Activated CD4-positive, alpha-beta T cell treated with anti-CD3 and anti-CD28 coated beads, Interleukin-2, amount 10 ng/mL, durations not matched to agents 24 days and 14 days (primary cell): ENCODE measurements around the gene ABCD3. TPM values are rescaled to one million over a fixed set of nuclear protein-coding genes. Genes with fewer than 3 reads are reported as not detected.
"Not testable (repeated sequence)": the region's sequence is repeated elsewhere in the genome, so short reads cannot be mapped to it uniquely, and the experiment has no call there.

Source experiments
- DNase-seq: peaks from one replicate; pipeline ENCODE4 v3.0.0; 2022
- H3K27ac Mint-ChIP-seq: one replicate; pipeline ENCODE4 v1.8.0; 2022; ENCODE audit warnings: mild to moderate bottlenecking, mixed read lengths
- H3K27me3 Mint-ChIP-seq: one replicate; pipeline ENCODE4 v1.8.0; 2022; ENCODE audit warnings: mixed read lengths
- H3K36me3 Mint-ChIP-seq: one replicate; pipeline ENCODE4 v1.8.0; 2022; ENCODE audit warnings: low read depth, mild to moderate bottlenecking, mixed read lengths
- H3K4me1 Mint-ChIP-seq: one replicate; pipeline ENCODE4 v1.8.0; 2021; ENCODE audit warnings: mixed read lengths
- H3K4me3 Mint-ChIP-seq: one replicate; pipeline ENCODE4 v1.8.0; 2022; ENCODE audit warnings: mild to moderate bottlenecking, moderate library complexity, mixed read lengths
- H3K9me3 Mint-ChIP-seq: one replicate; pipeline ENCODE4 v1.8.0; 2021; ENCODE audit warnings: mixed read lengths
- intact Hi-C: fragments of 100-400 bp; cut with micrococcal nuclease; formaldehyde crosslinking; loops from one replicate; pipeline ENCODE4 v1.15.1; 2023
- total RNA-seq: library from RNA; stranded (reverse); gene quantifications from 2 replicates; pipeline ENCODE4 v1.2.3, GENCODE V29; 2022

Gene ABCD3
- total RNA-seq: 29.9 and 31.1 TPM in 2 replicates

DNA sequence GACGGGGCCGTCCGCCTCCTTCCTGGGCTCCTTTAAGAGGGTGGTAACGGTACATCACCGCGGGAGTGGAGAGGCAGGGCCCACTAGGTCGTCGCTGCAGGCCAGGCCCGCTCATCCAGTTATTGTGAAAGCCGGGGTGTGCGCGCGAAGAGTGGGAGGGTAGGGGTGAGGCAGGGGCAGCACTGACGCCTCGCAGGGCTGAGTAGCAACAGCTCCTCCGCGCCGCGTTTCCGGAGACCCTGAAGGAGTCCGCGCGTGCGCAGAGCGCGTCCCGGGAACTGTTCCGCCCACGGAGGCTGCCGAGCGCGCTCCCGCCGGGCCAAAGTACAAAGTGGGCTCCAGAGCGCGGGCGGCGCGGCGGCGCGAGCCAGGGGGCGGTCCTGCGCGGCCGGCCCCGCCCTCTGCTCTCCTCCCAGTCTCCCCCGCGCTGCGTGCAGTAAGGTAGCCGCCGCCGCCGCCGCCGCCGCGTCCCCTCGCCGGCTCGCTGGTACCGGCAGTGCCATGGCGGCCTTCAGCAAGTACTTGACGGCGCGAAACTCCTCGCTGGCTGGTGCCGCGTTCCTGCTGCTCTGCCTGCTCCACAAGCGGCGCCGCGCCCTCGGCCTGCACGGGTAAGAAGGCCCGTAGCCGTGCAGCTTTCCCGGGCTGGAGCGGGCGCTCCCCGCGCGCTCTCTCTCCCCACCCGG is at the start of gene ABCD3:
Gene ABCD3 (plus strand): TSS at position 412 of the 686 bp plus-strand sequence. CDS start 90 bp downstream, at position 502.
- H3K36me3 Mint-ChIP-seq: no peaks in the 10 kb centered on the region
- no peak within 1 kb of the TSS for H3K4me3 Mint-ChIP-seq
- intact Hi-C loops: loop anchor here (1.0 to 10.0 kb wide), 4 partner anchors 34 to 817 kb away; partner anchors contain the start of genes ALG14, GCLM and RWDD3
- peak; percentile 99 for DNase-seq
- H3K27ac Mint-ChIP-seq: peak within 1 kb of the TSS; percentile 81
- no peaks in the 10 kb centered on the region for H3K9me3 Mint-ChIP-seq
- peaks cover 15% of the 10 kb centered on the region for H3K27me3 Mint-ChIP-seq
- H3K4me1 Mint-ChIP-seq: peaks cover 18% of the 10 kb centered on the region

DNA sequence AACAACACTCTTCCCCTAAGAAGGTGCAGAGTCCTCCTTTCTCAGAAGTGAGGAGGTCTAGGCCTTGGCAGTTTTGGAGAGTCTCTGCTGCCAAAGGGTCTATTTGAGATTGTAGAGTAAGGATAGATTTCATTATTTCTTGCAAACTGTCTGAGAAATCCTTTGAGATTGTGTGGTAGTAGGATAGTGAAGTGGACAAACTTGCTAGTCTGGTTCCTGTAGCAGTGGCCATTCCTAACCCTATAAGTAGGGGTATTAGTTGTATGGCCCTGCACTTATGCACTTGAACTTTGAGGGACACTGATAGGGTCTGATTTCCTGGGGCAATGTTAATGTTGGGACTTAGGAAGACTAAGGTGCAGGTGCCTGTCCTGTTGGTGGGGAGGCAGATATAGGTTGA is 45.4 kb upstream of the ABCD3 start:
- H3K27me3 Mint-ChIP-seq, H3K4me1 Mint-ChIP-seq, H3K9me3 Mint-ChIP-seq, H3K4me3 Mint-ChIP-seq, H3K36me3 Mint-ChIP-seq, intact Hi-C loops, DNase-seq, H3K27ac Mint-ChIP-seq: not testable (repeated sequence)

DNA sequence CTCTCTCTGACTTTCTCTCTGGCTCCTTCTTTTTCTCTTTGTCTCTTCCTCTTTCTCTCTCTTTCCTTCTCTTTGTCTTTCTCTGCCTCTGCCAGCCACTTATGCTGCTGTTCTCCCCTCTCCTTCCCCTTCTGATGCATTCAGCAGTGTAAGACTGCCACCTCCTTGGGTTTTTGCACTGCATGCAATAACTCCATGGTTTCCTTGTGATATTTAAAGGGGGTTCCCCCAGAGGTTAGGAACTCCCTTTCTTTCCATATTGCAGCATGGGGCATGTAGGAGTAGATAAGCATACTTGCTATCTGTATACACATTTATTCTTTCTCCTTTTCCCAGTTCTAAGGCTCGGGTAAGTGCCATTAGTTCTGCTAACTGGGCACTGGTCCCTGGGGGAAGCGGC is 44.9 kb upstream of the ABCD3 start:
- H3K4me3 Mint-ChIP-seq, H3K36me3 Mint-ChIP-seq, H3K4me1 Mint-ChIP-seq, DNase-seq, intact Hi-C loops, H3K27me3 Mint-ChIP-seq, H3K9me3 Mint-ChIP-seq, H3K27ac Mint-ChIP-seq: not testable (repeated sequence)

DNA sequence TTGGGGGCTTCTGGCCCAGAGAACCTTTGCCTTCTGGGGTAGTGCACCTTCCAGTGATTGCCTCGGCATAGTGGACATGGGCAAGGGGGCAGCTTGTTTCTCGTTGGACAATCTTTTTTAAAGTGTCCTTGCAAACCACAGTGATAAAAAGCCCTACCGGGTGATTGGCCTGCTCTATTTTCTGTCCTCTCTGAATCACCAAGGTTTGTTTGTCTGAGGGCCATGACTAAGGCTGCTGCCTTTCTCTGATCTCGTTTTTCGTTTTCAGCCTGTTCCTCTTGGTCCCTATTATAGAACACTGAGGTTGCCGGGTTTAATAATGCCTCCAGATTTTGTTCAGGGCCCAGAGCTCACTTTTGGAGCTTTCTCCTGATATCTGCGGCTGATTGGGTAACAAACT is 42.5 kb upstream of the ABCD3 start:
- intact Hi-C loops, H3K4me1 Mint-ChIP-seq, H3K27ac Mint-ChIP-seq: not testable (repeated sequence)

DNA sequence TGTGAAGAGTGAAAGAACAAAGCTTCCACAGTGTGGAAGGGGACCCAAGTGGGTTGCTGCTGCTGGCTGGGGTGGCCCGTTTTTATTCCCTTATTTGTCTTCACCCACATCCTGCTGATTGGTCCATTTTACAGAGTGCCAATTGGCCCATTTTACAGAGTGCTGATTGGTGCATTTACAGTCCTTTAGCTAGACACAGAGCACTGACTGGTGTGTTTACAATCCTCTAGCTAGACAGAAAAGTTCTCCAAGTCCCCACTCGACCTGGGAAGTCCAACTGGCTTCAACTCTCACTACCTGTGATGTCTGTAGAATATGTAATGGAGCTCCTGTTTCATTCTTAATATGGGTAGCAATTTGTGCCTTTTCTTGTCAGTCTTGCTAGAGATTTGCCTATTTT is 39.7 kb upstream of the ABCD3 start:
- H3K9me3 Mint-ChIP-seq, H3K27ac Mint-ChIP-seq, H3K27me3 Mint-ChIP-seq, DNase-seq, H3K4me3 Mint-ChIP-seq, H3K36me3 Mint-ChIP-seq, intact Hi-C loops, H3K4me1 Mint-ChIP-seq: not testable (repeated sequence)

More for the DNA sequence above, 42.5 kb upstream of the ABCD3 start:
- not testable (repeated sequence) for DNase-seq, H3K9me3 Mint-ChIP-seq, H3K27me3 Mint-ChIP-seq, H3K36me3 Mint-ChIP-seq, H3K4me3 Mint-ChIP-seq

DNA sequence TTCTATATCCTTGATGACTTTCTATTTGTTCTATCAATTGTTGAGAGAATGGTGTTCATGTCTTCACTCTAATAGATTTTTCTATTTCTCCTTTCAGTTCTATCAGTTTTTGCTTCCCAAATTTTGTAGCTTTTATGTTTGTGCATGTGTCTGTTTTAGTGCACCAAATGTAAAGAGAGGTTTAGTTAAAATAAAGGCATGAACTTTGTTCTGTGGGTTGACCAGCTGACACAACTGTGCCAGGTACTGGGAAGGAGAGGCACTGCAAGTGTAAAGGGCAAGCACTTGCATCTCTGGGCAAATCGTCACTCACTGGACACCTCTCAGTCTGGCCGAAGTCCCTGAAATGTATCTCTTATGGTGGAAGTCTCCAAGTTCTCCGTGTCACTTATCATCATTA is 38.6 kb upstream of the ABCD3 start:
- Mint-ChIP-seq H3K27ac (no peak overlapping the region), H3K36me3 (no peaks in the 10 kb centered on the region), H3K9me3 (peaks cover 7% of the 10 kb centered on the region), H3K4me3 (no peak overlapping the region), H3K27me3 (peaks cover 4% of the 10 kb centered on the region), H3K4me1 (peaks cover 9% of the 10 kb centered on the region)
- intact Hi-C loops: no loop called here
- no peak for DNase-seq

DNA sequence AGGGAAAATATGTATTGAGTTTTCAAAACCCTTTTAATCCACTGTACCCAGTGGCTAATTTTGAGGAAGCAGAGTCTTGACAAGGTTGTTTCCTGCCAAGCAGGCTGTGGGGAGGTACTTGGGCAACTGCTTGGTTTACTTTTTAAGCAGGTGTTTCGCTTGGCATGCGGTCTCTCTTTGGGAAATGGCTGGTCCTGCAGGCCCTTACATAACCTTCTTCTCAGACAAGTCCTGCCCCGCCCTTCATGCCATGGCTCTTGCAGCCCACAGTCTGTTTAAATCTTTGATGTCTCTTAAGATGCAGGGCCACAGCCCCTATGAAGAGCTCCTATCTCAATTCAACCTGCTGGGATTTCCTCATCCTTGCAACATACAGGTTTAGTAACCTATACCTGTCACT is 36.0 kb upstream of the ABCD3 start:
- intact Hi-C loops: no loop called here
- Mint-ChIP-seq H3K4me3 (no peak overlapping the region), H3K36me3 (no peaks in the 10 kb centered on the region)

DNA sequence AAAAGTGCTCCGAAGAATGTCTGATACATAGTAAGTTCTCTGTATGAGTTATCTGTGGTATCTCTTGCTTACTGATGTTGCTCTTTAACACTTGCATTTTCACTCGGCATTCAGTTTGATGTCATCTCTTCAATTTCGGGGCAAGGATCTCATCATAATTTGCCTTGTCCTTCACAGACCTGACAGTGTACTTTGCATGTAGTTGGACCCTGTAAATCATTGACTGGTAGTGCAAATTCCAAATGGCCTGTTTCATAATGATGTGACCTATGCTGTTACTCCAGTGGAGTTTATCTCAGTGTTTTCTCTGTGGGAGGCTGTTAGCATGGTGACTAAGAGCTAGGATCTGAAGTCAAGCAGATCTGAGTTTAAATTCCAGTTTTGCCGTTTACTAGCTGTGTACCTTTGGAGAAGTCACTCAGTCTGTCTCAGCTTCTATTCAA is 34.2 kb upstream of the ABCD3 start:
- H3K27me3 Mint-ChIP-seq: peaks cover 5% of the 10 kb centered on the region
- H3K27ac Mint-ChIP-seq: peak overlapping the region; percentile 43
- DNase-seq: peak; percentile 65
- intact Hi-C loops: loop anchor here (1.0 kb wide), 1 partner anchor 34 kb away; the partner anchor contains the start of gene ABCD3
- peaks cover 5% of the 10 kb centered on the region for H3K9me3 Mint-ChIP-seq
- no peak overlapping the region for H3K4me3 Mint-ChIP-seq
- H3K36me3 Mint-ChIP-seq: no peaks in the 10 kb centered on the region
- H3K4me1 Mint-ChIP-seq: peaks cover 19% of the 10 kb centered on the region

More for the DNA sequence above, 36.0 kb upstream of the ABCD3 start:
- peaks cover 7% of the 10 kb centered on the region for H3K9me3 Mint-ChIP-seq
- DNase-seq: no peak
- no peak overlapping the region for H3K27ac Mint-ChIP-seq
- peaks cover 5% of the 10 kb centered on the region for H3K27me3 Mint-ChIP-seq
- H3K4me1 Mint-ChIP-seq: peaks cover 19% of the 10 kb centered on the region

DNA sequence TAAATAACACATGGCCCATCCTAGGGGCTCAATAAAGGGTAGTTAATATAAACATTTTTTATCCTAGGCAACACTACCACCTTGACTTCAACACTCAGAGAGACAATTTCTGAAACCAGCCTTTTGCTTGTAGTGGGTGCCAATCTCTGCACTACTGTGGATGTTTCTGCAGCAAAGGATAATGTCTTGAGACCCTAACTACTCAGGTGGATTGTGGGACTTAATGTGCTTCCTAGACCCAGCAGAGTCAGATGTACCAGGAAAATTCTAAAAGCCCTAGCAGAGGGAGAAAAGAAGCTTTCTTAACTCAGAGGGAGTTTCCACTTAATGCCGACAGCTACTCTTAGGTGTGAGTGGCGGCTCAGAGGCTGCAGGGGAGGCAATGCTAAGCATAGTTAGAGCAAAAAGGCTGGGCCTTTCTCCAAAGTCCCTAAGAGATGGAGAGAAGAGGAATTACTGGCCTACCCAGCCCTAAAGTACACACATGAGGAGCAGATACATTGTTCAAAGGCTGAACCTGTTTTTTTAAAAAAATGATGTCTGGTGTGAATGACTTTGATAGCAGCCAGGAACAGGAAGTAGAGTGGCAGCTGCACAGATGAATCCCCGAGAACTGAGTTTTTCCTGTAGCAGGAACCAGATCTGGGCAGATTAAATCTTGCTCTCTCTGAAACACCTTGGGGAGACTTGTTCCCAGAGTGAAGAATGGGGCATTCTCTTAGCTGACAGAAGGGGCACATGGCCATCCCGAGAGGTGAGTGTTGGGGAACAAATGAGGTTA is 33.5 kb upstream of the ABCD3 start:
- Mint-ChIP-seq H3K36me3 (no peaks in the 10 kb centered on the region), H3K4me1 (peaks cover 19% of the 10 kb centered on the region), H3K27ac (peak overlapping the region; percentile 77), H3K9me3 (no peaks in the 10 kb centered on the region), H3K27me3 (peaks cover 1% of the 10 kb centered on the region), H3K4me3 (peak overlapping the region; percentile 52)
- intact Hi-C loops: loop anchor here (1.0 kb wide), 1 partner anchor 34 kb away; the partner anchor contains the start of gene ABCD3
- DNase-seq: peak; percentile 62

DNA sequence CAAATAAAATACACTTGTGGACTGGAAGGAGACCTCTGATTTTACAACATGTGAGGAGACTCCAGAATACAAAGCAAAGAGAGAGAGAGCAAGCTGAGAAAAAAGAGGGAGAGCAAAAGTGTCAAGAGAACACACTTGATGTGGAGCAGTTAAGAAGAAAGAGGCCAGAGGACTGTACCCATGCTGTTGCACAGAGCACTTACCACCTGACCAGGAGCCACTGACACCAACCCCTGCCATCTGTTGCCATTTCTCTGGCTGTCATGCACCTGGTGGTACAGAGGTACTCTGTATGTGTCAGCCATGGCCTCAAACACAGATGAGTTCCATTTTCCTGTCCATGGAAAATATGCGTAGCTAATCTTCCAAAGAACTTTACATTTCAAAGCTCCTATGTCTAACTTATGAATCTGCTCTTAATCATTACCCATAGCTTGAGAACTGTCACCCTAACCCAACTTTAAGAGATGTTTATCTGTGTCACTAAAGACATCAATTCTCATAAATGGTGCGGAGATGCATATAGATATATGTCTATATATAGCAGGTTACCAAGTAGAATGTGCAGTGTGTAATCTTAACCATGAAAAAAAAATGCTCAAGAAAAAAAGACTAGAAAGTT is 32.8 kb upstream of the ABCD3 start:
- Mint-ChIP-seq H3K27ac (peak overlapping the region; percentile 77), H3K4me1 (peaks cover 19% of the 10 kb centered on the region), H3K36me3 (no peaks in the 10 kb centered on the region), H3K9me3 (no peaks in the 10 kb centered on the region), H3K27me3 (peaks cover 1% of the 10 kb centered on the region), H3K4me3 (peak overlapping the region; percentile 52)
- intact Hi-C loops: no loop called here
- DNase-seq: no peak

DNA sequence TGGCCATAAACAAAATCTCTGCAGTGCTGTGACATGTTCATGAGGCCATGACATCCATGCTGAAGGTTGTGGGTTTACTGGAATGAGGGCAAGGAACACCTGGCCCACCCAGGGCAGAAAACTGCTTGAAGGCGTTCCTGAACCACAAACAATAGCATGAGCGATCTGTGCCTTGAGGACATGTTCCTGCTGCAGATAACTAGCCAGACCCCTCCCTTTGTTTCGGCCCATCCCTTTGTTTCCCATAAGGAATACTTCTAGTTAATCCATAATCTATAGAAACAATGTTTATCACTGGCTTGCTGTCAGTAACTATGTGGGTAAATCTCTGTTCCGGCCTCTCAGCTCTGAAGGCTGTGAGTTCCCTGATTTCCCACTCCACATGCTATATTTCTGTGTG is 28.9 kb upstream of the ABCD3 start:
- Mint-ChIP-seq H3K4me1 (peaks cover 12% of the 10 kb centered on the region), H3K9me3 (peaks cover 5% of the 10 kb centered on the region), H3K27ac (no peak overlapping the region), H3K27me3 (peaks cover 1% of the 10 kb centered on the region), H3K36me3 (no peaks in the 10 kb centered on the region), H3K4me3 (no peak overlapping the region)
- intact Hi-C loops: no loop called here
- no peak for DNase-seq

DNA sequence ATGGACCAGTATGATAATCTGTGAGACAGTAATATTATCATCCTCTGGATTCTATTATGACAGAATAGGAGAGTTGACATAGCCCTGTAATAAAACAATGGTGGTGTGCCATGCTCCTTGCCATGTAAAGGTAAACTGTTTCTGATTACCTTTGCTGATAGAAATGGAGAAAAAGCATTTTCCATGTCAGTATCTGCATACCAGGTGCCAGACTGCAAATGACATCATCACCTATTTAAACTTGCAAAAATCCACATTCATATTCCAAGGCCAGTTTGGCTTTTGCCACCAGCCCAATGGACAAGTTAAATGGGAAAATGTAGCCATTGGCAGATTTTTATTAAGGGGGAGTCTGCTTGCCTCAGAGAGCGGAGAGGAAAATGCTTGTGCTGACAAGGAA is 23.9 kb upstream of the ABCD3 start:
- DNase-seq: no peak
- peaks cover 5% of the 10 kb centered on the region for H3K9me3 Mint-ChIP-seq
- H3K27me3 Mint-ChIP-seq: peaks cover 2% of the 10 kb centered on the region
- H3K4me1 Mint-ChIP-seq: no peaks in the 10 kb centered on the region
- H3K36me3 Mint-ChIP-seq: no peaks in the 10 kb centered on the region
- no peak overlapping the region for H3K27ac Mint-ChIP-seq
- H3K4me3 Mint-ChIP-seq: no peak overlapping the region
- intact Hi-C loops: no loop called here

DNA sequence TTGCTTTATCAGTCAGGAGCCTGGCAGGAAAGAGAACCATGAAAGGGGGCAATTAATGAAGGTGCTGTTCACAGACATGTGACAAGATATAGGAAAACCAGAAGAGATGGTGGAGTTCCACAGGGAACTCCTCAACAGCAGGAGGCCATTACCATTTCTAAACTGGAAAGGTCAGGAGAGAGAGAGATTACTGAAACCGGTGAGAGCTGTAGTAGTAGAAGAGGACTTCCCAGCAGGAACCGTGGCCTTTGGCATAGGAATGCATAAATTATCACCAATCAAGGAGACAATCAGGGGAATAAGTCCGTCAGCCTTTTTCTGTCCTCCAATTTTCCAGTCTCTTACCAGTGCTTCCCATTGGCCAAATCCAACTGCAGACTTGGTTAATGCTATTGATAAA is 23.0 kb upstream of the ABCD3 start:
- Mint-ChIP-seq H3K4me3 (no peak overlapping the region), H3K27me3 (peaks cover 2% of the 10 kb centered on the region), H3K27ac (no peak overlapping the region), H3K4me1 (no peaks in the 10 kb centered on the region), H3K36me3 (no peaks in the 10 kb centered on the region), H3K9me3 (peaks cover 5% of the 10 kb centered on the region)
- intact Hi-C loops: no loop called here
- DNase-seq: no peak

DNA sequence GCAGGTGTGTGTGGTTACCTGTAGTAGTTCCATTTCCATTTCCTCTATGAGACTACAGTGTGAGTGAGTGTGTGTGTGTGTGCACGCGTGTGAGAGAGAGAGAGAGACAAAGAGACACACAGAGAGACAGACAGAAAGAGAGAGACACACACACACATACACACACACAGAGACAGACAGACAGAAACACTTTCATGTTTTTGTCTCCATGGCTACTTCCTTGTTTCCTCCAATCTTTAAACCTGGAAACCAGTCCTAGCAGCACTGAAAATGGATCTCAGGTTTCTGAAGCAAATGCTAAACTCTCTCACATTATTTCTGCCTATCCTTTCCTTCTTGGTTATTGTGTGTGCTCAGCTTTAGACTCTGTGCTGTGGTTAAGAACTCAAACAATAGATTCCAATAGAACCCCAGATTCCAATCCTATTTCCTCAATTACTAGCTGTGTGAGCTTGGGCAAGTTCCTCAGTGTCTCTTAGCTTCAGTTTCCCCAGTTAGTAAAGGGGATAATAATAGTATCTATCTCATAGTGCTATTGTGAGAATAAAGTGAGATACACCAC is 22.4 kb upstream of the ABCD3 start:
- Mint-ChIP-seq H3K27ac (no peak overlapping the region), H3K36me3 (no peaks in the 10 kb centered on the region), H3K9me3 (peaks cover 5% of the 10 kb centered on the region), H3K4me1 (no peaks in the 10 kb centered on the region), H3K27me3 (peaks cover 2% of the 10 kb centered on the region), H3K4me3 (no peak overlapping the region)
- intact Hi-C loops: no loop called here
- peak; percentile 14 for DNase-seq
